SK-N-SH (cell line): Measurements from ENCODE around the gene KRT36.

Experiments
- FOXM1 ChIP-seq: IDR thresholded peaks from 2 replicates; pipeline ENCODE4 v1.4.0; 2012; ENCODE audit warnings: low read depth, mild to moderate bottlenecking
- POLR2AphosphoS5 ChIP-seq: IDR thresholded peaks from 2 replicates; pipeline ENCODE4 v1.6.1; 2012; ENCODE audit warnings: low read depth, low read length
- RAD21 ChIP-seq: IDR thresholded peaks from 2 replicates; pipeline ENCODE4 v1.6.1; 2012; ENCODE audit warnings: mild to moderate bottlenecking, low read length
- SIN3A ChIP-seq: IDR thresholded peaks from 2 replicates; pipeline ENCODE4 v1.6.1; 2012; ENCODE audit warnings: low read depth, mild to moderate bottlenecking, low read length, moderate library complexity, borderline replicate concordance
- SMC3 ChIP-seq: IDR thresholded peaks from 2 replicates; pipeline ENCODE4 v1.6.1; 2012; ENCODE audit warnings: low read depth, low read length, improper control_type of control experiment
- TAF1 ChIP-seq: IDR thresholded peaks from 2 replicates; pipeline ENCODE4 v1.6.1; 2012; ENCODE audit warnings: low read depth, mild to moderate bottlenecking, low read length, moderate library complexity, borderline replicate concordance
- TF ChIP-seq, protein P1 (sequence below): fragments of 150-350 bp; IDR thresholded peaks from 2 replicates; pipeline ENCODE4 v1.6.1; 2016; ENCODE audit warnings: mild to moderate bottlenecking, low read depth, low read length
- TF ChIP-seq, protein P2 (sequence below): fragments of 200-600 bp; sonication (generic); IDR thresholded peaks from 2 replicates; pipeline ENCODE4 v1.6.1; 2017; ENCODE audit warnings: antibody characterized with exemption, mild to moderate bottlenecking, moderate library complexity
- TF ChIP-seq, protein P3 (sequence below): IDR thresholded peaks from 2 replicates; pipeline ENCODE4 v1.4.0; 2012; ENCODE audit warnings: low read depth, borderline replicate concordance
- TF ChIP-seq, protein P4 (sequence below): IDR thresholded peaks from 2 replicates; pipeline ENCODE4 v1.4.0; 2012; ENCODE audit warnings: low read depth
- TF ChIP-seq, protein P5 (sequence below): fragments of 150-350 bp; IDR thresholded peaks from 2 replicates; pipeline ENCODE4 v1.6.1; 2017; ENCODE audit warnings: antibody characterized with exemption, low read length, low read depth, borderline replicate concordance

DNA sequence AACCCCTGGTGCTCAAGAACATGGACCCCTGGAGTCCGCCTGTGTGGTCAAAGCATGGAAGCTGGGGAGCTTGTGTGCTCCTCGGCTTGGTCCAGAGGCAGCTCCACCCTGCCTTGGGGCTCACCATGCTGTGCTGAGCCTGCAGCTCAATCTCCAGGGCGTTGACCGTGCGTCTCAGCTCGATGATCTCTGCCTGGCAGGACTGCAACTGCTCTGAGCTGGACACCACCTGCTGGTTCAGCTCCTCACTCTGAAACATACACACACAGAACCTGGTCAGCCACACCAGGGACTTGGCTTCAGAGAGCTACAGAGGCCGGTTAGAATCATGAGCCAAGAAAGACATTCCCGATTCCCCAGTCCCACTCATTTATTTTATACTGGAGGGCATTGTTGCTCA is 11.5 kb downstream of the KRT36 start:
- TF ChIP-seq, protein P1, sequence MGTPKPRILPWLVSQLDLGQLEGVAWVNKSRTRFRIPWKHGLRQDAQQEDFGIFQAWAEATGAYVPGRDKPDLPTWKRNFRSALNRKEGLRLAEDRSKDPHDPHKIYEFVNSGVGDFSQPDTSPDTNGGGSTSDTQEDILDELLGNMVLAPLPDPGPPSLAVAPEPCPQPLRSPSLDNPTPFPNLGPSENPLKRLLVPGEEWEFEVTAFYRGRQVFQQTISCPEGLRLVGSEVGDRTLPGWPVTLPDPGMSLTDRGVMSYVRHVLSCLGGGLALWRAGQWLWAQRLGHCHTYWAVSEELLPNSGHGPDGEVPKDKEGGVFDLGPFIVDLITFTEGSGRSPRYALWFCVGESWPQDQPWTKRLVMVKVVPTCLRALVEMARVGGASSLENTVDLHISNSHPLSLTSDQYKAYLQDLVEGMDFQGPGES, result no peak
- TF ChIP-seq, protein P2, sequence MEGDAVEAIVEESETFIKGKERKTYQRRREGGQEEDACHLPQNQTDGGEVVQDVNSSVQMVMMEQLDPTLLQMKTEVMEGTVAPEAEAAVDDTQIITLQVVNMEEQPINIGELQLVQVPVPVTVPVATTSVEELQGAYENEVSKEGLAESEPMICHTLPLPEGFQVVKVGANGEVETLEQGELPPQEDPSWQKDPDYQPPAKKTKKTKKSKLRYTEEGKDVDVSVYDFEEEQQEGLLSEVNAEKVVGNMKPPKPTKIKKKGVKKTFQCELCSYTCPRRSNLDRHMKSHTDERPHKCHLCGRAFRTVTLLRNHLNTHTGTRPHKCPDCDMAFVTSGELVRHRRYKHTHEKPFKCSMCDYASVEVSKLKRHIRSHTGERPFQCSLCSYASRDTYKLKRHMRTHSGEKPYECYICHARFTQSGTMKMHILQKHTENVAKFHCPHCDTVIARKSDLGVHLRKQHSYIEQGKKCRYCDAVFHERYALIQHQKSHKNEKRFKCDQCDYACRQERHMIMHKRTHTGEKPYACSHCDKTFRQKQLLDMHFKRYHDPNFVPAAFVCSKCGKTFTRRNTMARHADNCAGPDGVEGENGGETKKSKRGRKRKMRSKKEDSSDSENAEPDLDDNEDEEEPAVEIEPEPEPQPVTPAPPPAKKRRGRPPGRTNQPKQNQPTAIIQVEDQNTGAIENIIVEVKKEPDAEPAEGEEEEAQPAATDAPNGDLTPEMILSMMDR, result no peak
- TF ChIP-seq, protein P3, sequence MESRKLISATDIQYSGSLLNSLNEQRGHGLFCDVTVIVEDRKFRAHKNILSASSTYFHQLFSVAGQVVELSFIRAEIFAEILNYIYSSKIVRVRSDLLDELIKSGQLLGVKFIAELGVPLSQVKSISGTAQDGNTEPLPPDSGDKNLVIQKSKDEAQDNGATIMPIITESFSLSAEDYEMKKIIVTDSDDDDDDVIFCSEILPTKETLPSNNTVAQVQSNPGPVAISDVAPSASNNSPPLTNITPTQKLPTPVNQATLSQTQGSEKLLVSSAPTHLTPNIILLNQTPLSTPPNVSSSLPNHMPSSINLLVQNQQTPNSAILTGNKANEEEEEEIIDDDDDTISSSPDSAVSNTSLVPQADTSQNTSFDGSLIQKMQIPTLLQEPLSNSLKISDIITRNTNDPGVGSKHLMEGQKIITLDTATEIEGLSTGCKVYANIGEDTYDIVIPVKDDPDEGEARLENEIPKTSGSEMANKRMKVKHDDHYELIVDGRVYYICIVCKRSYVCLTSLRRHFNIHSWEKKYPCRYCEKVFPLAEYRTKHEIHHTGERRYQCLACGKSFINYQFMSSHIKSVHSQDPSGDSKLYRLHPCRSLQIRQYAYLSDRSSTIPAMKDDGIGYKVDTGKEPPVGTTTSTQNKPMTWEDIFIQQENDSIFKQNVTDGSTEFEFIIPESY, result no peak
- TF ChIP-seq POLR2AphosphoS5 (no peak), TAF1 (no peak), SIN3A (no peak), FOXM1 (no peak), SMC3 (no peak), RAD21 (no peak)
- TF ChIP-seq, protein P4, sequence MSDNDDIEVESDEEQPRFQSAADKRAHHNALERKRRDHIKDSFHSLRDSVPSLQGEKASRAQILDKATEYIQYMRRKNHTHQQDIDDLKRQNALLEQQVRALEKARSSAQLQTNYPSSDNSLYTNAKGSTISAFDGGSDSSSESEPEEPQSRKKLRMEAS, result no peak
- TF ChIP-seq, protein P5, sequence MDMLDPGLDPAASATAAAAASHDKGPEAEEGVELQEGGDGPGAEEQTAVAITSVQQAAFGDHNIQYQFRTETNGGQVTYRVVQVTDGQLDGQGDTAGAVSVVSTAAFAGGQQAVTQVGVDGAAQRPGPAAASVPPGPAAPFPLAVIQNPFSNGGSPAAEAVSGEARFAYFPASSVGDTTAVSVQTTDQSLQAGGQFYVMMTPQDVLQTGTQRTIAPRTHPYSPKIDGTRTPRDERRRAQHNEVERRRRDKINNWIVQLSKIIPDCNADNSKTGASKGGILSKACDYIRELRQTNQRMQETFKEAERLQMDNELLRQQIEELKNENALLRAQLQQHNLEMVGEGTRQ, result no peak
